Measurements from ENCODE around the gene GPM6B. TPM values are rescaled to one million over a fixed set of nuclear protein-coding genes. Genes with fewer than 3 reads are reported as not detected.

GPM6B gene
- total and polyA plus RNA-seq, 2 experiments from 2014 or later: 82.6 to 95.4 TPM

DNA sequence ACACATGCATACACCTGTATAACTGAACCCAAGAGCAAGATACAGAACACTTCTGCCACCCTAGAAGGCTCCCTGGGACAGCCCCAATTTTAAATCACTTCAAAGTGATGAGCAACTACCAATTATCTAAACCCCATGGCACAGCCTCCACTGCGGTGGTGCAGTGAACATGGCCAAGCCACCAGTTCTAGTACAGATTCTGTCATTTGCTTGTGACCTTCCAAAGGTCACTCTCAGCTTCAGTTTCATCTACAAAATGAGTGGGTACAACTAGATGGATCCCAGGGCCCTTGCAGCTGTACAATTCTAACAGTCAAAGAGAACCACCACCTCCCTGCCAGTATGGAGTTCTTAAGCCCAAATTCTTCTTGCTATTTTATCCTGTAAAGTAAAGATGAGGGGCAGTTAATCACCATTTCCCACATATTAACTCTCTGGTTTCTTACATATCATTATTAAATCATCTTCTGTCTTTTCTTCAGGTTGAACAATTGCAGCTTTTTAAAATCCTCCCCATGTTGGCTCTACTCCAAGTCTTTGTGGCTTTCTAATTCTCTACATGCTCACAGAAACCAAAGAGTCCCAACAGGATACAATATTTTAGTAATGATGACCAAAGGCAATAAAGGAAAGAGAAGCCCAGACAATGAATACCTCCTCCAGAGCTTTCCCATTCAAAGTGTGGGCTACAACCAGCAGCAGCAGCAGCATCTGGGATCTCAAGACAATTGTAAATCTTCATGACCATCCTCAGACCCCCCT is 39.0 kb upstream of the GPM6B start:
- Histone ChIP-seq H3K36me3 (ENCODE audit: insufficient read depth) (no peaks in the 10 kb centered on the region), H3K79me2 (replicated peaks; ENCODE audit: insufficient read depth) (peaks cover 37% of the 10 kb centered on the region), H3K4me2 (peak overlapping the region; percentile 69), H3K4me3 (0 out of 2 replicates have a peak overlapping the region, but pooled peaks have one; percentile 28), H3K4me1 (ENCODE audit: insufficient read depth) (peaks cover 30% of the 10 kb centered on the region), H4K20me1 (replicated peaks; ENCODE audit: insufficient read depth) (no peaks in the 10 kb centered on the region), H3F3A (replicated peaks; ENCODE audit: low read depth) (no peaks in the 10 kb centered on the region), H3K27me3 (ENCODE audit: insufficient read depth) (no peaks in the 10 kb centered on the region), H2AFZ (no peak overlapping the region), H3K27ac (ENCODE audit: low read depth) (peak overlapping the region; percentile 84), H3K9me2 (ENCODE audit: insufficient read depth) (no peaks in the 10 kb centered on the region)
- DNase-seq (ENCODE audit: low spot score) (no peak), ATAC-seq (peak; percentile 61)
- Mint-ChIP-seq H3K36me3 (ENCODE audit: low read depth) (peaks cover 3% of the 10 kb centered on the region; the same call in 2 of the 3 replicates), H3K27ac (peak overlapping the region; percentile 82; the same call in 1 of the 2 replicates), H3K4me3 (peak overlapping the region; percentile 36; the same call in 2 of the 3 replicates), H3K27me3 (ENCODE audit: insufficient read depth, low read depth, poor library complexity) (peaks cover 3% of the 10 kb centered on the region), H3K9me3 (no peaks in the 10 kb centered on the region; the same call in 2 of the 3 replicates), H3K4me1 (peaks cover 34% of the 10 kb centered on the region)
- no peak for TF ChIP-seq POLR2AphosphoS5 (IDR thresholded peaks at IDR 0.05; ENCODE audit: low read depth)
- no peak for TF ChIP-seq JUNB (IDR thresholded peaks at IDR 0.05; ENCODE audit: unreplicated experiment)

DNA sequence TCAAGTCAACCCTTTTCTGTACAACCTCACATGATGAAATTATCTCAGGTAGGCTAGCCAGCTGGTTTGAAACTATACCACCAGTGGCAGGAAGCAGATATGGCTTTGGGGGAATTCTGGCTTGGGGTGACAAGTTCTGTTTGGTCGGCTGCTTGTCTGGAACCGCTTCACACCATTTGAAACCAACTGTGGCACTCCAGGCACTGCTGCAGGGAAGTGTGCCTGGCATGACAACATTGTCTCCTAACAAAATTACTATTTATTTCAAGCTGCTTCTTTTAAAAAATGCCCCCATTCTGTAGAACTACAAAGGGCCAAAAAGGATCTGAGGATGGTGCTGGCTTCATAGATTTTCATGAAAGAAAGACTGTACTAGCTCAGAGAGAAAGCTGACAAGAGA is 37.1 kb upstream of the GPM6B start:
- no peak for ATAC-seq
- peaks cover 3% of the 10 kb centered on the region for H3K27me3 Mint-ChIP-seq (ENCODE audit: insufficient read depth, low read depth, poor library complexity)
- H3K9me3 Mint-ChIP-seq: no peaks in the 10 kb centered on the region; the same call in 2 of the 3 replicates
- no peak overlapping the region for H3K4me3 Mint-ChIP-seq
- peaks cover 32% of the 10 kb centered on the region for H3K4me1 Mint-ChIP-seq
- Histone ChIP-seq H3K4me2 (no peak overlapping the region), H3K36me3 (ENCODE audit: insufficient read depth) (no peaks in the 10 kb centered on the region), H2AFZ (no peak overlapping the region), H4K20me1 (replicated peaks; ENCODE audit: insufficient read depth) (no peaks in the 10 kb centered on the region), H3K27me3 (ENCODE audit: insufficient read depth) (no peaks in the 10 kb centered on the region), H3K4me1 (ENCODE audit: insufficient read depth) (peaks cover 30% of the 10 kb centered on the region), H3K27ac (ENCODE audit: low read depth) (no peak overlapping the region), H3K9me2 (ENCODE audit: insufficient read depth) (no peaks in the 10 kb centered on the region), H3K4me3 (no peak overlapping the region), H3F3A (replicated peaks; ENCODE audit: low read depth) (no peaks in the 10 kb centered on the region), H3K79me2 (replicated peaks; ENCODE audit: insufficient read depth) (peaks cover 27% of the 10 kb centered on the region)
- DNase-seq (ENCODE audit: low spot score): no peak
- peaks cover 7% of the 10 kb centered on the region; the same call in 2 of the 3 replicates for H3K36me3 Mint-ChIP-seq (ENCODE audit: low read depth)
- no peak overlapping the region for H3K27ac Mint-ChIP-seq
- TF ChIP-seq ZNF114 (CRISPR knock-in tag; IDR thresholded peaks at IDR 0.05): no peak
- TF ChIP-seq REST (IDR thresholded peaks at IDR 0.05; ENCODE audit: unreplicated experiment): no peak
- TF ChIP-seq, protein P1, sequence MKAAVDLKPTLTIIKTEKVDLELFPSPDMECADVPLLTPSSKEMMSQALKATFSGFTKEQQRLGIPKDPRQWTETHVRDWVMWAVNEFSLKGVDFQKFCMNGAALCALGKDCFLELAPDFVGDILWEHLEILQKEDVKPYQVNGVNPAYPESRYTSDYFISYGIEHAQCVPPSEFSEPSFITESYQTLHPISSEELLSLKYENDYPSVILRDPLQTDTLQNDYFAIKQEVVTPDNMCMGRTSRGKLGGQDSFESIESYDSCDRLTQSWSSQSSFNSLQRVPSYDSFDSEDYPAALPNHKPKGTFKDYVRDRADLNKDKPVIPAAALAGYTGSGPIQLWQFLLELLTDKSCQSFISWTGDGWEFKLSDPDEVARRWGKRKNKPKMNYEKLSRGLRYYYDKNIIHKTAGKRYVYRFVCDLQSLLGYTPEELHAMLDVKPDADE (IDR thresholded peaks at IDR 0.05): no peak
- TF ChIP-seq, protein P2, sequence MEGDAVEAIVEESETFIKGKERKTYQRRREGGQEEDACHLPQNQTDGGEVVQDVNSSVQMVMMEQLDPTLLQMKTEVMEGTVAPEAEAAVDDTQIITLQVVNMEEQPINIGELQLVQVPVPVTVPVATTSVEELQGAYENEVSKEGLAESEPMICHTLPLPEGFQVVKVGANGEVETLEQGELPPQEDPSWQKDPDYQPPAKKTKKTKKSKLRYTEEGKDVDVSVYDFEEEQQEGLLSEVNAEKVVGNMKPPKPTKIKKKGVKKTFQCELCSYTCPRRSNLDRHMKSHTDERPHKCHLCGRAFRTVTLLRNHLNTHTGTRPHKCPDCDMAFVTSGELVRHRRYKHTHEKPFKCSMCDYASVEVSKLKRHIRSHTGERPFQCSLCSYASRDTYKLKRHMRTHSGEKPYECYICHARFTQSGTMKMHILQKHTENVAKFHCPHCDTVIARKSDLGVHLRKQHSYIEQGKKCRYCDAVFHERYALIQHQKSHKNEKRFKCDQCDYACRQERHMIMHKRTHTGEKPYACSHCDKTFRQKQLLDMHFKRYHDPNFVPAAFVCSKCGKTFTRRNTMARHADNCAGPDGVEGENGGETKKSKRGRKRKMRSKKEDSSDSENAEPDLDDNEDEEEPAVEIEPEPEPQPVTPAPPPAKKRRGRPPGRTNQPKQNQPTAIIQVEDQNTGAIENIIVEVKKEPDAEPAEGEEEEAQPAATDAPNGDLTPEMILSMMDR (conservative IDR thresholded peaks at IDR 0.05; ENCODE audit: low read depth in 2 of 2): no peak
- no peak for TF ChIP-seq EZH2phosphoT487 (IDR thresholded peaks at IDR 0.05; ENCODE audit: unreplicated experiment)
- TF ChIP-seq, protein P3, sequence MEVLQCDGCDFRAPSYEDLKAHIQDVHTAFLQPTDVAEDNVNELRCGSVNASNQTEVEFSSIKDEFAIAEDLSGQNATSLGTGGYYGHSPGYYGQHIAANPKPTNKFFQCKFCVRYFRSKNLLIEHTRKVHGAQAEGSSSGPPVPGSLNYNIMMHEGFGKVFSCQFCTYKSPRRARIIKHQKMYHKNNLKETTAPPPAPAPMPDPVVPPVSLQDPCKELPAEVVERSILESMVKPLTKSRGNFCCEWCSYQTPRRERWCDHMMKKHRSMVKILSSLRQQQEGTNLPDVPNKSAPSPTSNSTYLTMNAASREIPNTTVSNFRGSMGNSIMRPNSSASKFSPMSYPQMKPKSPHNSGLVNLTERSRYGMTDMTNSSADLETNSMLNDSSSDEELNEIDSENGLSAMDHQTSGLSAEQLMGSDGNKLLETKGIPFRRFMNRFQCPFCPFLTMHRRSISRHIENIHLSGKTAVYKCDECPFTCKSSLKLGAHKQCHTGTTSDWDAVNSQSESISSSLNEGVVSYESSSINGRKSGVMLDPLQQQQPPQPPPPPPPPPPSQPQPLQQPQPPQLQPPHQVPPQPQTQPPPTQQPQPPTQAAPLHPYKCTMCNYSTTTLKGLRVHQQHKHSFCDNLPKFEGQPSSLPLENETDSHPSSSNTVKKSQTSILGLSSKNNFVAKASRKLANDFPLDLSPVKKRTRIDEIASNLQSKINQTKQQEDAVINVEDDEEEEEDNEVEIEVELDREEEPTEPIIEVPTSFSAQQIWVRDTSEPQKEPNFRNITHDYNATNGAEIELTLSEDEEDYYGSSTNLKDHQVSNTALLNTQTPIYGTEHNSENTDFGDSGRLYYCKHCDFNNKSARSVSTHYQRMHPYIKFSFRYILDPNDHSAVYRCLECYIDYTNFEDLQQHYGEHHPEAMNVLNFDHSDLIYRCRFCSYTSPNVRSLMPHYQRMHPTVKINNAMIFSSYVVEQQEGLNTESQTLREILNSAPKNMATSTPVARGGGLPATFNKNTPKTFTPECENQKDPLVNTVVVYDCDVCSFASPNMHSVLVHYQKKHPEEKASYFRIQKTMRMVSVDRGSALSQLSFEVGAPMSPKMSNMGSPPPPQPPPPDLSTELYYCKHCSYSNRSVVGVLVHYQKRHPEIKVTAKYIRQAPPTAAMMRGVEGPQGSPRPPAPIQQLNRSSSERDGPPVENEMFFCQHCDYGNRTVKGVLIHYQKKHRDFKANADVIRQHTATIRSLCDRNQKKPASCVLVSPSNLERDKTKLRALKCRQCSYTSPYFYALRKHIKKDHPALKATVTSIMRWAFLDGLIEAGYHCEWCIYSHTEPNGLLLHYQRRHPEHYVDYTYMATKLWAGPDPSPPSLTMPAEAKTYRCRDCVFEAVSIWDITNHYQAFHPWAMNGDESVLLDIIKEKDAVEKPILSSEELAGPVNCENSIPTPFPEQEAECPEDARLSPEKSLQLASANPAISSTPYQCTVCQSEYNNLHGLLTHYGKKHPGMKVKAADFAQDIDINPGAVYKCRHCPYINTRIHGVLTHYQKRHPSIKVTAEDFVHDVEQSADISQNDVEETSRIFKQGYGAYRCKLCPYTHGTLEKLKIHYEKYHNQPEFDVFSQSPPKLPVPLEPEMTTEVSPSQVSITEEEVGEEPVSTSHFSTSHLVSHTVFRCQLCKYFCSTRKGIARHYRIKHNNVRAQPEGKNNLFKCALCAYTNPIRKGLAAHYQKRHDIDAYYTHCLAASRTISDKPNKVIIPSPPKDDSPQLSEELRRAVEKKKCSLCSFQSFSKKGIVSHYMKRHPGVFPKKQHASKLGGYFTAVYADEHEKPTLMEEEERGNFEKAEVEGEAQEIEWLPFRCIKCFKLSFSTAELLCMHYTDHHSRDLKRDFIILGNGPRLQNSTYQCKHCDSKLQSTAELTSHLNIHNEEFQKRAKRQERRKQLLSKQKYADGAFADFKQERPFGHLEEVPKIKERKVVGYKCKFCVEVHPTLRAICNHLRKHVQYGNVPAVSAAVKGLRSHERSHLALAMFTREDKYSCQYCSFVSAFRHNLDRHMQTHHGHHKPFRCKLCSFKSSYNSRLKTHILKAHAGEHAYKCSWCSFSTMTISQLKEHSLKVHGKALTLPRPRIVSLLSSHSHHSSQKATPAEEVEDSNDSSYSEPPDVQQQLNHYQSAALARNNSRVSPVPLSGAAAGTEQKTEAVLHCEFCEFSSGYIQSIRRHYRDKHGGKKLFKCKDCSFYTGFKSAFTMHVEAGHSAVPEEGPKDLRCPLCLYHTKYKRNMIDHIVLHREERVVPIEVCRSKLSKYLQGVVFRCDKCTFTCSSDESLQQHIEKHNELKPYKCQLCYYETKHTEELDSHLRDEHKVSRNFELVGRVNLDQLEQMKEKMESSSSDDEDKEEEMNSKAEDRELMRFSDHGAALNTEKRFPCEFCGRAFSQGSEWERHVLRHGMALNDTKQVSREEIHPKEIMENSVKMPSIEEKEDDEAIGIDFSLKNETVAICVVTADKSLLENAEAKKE (CRISPR knock-in tag; IDR thresholded peaks at IDR 0.05): no peak

Measured in GM23338 (cell line).